ENCODE measurements around the gene FZD4.
A peak's percentile ranks its signal among the peaks of the same experiment; 100 is the strongest.

The FZD4 gene

DNA sequence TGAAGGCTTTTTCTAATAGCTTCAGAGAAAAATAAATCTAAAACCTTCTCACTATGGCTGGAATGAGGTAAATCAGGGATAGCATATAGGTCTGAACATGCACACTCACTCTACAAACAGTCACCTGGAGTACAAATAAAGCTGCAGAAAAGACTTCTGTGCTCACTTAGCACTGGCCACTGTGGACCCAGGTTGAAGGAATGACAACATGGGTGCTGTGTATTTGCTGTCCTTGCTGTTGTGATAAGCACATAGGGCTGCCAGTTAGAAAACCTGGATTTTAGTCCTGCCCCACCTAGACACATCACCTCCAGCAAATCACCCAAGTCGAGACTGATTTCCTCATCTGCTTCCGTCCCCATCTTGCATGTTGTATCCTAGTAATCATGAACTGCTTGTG lies 51.2 kb downstream of the FZD4 start:
- no peak for DNase-seq

DNA sequence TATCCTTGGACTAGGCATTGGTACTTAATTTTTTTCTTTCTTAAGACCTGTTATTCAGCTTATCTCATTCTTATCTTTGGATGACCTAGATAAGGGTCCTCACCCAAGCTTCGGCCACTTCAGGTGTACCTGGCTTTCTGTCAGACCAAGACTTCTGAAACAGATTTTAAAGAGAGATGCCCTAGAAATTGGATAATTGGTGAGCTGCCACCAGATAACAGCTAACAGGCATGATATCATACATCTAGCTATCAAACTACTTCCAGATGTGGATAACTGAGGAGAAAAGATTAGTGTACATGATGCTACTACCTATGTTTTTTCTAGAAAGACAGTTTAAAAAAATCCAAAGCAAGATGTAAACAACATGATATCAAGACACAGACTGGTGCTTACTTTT lies 52.9 kb downstream of the FZD4 start:
- DNase-seq, result peak; percentile 19

DNA sequence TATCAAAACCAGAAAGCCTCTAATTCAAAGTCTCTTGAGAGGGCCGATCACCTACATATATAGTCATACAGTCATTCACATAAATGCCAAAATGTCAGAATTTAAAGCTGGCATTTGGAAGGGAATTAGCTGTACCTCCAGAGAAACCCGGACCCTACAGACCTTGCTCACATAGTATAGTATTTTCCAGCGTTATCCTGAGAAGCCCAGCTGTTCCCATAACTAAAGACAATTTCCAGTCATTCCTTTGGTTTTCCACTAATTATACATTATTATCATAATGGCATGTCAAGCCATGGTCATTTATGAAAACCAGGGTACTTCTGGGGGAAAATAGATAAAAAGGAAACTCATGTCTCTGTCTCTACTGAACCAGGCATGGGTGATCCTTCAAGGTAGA lies 53.6 kb downstream of the FZD4 start:
- no peak for DNase-seq

DNA sequence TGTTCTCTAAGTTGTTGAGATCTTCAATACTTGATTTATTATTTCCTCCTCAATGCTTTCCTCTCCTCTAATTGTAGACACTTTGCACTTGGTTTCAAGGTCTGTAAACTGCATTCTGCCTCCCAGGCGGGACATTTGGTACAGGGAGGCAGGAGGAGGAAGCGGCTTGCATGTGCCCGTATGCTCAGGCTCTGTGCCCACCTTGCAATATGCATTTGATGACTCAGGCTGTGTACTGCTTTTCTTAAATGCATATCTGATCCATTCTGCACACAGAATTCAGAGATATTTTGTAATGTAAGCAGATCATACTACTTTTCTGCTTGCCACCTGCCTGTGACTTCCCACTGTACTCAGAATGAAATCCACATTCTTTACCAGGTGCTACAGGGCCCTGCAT lies 55.0 kb downstream of the FZD4 start:
- DNase-seq, result no peak

DNA sequence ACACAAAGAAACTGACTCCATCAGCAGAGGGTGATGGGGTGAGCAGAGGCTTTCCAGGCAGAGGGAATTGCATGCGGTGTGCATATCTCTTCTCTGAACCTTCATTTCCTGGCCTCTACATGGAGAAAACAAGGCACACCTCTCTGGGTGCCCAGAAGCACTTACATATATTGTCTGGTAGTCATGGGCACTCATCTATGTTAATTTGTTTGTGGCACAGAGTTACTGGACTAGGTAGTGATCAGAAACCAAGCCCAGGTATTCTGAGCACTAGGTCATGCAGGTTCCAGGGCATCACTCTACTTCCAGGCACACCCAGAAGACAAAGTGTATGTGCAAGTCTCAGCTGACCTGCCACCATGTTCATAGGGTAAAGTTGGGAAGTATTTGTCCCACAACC lies 56.5 kb downstream of the FZD4 start:
- no peak for DNase-seq

DNA sequence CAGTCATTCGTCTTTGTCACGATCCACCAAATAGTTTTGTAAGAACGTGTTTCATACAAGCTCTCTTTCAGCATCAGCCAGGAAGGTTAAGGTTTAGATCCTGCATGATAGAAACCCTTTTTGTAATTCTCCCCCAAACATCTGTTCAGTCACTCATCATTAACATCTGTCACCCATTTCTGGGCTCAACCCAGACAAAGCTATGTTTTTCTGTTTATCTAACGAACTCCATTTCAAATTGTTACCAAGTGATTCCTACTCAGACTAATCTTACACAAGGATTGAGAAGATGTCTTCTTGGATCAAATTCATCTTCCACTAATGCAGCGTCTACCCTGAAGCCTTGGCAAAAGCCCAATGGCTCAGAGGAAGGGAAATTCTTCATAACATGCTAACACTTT lies 58.8 kb downstream of the FZD4 start:
- peak; percentile 57 for DNase-seq

All from eye (tissue), 1 donor.